ENCODE measurements around the gene TINAG. TPM values are rescaled to one million over a fixed set of nuclear protein-coding genes. Genes with fewer than 3 reads are reported as not detected.

The TINAG gene
- total RNA-seq, 4 donors from 2014 or later = not detected

DNA sequence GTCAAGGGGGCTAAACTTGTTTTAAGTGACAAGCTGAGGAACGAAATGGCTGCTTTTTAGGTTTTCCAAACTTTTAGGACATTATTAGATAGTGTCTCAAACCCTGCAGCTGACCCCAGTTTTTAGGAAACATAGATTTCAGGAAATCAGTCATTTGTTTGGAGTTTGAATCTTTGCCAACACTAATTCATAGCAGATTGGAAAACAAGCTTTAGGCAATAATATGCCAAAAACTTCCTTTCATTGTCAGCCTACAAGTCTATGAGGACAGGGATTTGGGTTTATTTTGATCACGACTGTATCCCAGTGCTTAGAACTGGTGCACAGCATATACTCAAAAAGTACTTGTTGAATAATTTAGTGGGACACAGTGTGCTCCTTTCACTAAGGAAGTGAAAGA lies 123.2 kb downstream of the TINAG start:
- TF ChIP-seq, protein P1, sequence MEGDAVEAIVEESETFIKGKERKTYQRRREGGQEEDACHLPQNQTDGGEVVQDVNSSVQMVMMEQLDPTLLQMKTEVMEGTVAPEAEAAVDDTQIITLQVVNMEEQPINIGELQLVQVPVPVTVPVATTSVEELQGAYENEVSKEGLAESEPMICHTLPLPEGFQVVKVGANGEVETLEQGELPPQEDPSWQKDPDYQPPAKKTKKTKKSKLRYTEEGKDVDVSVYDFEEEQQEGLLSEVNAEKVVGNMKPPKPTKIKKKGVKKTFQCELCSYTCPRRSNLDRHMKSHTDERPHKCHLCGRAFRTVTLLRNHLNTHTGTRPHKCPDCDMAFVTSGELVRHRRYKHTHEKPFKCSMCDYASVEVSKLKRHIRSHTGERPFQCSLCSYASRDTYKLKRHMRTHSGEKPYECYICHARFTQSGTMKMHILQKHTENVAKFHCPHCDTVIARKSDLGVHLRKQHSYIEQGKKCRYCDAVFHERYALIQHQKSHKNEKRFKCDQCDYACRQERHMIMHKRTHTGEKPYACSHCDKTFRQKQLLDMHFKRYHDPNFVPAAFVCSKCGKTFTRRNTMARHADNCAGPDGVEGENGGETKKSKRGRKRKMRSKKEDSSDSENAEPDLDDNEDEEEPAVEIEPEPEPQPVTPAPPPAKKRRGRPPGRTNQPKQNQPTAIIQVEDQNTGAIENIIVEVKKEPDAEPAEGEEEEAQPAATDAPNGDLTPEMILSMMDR (IDR thresholded peaks at IDR 0.05) = no peak
- no peak for TF ChIP-seq POLR2A (IDR thresholded peaks at IDR 0.05)
- DNase-seq = no peak
- Histone ChIP-seq H3K4me3 (replicated peaks in 1 of 3) (no peak overlapping the region), H3K4me1 (no peaks in the 10 kb centered on the region), H3K27ac (no peak overlapping the region), H3K9me3 (no peaks in the 10 kb centered on the region), H3K27me3 (no peaks in the 10 kb centered on the region), H3K36me3 (no peaks in the 10 kb centered on the region)
- intact Hi-C loops (cut with DNase I) = no loop called here
- WGBS, 2 donors = 60 to 68% methylated on average over 2 of the region's 2 CpGs

Other genes with a start within 250 kb of the TINAG start
- 1 to 10 TPM in 3 of 4 donors, not detected in 1; 4.0 to 8.1 (median 4.2) TPM for gene MLIP, start 197.0 kb upstream of the TINAG start, total RNA-seq

All from thyroid gland (tissue), 4 donors.